Iris pigment epithelial cell (primary cell): ENCODE measurements around the gene LMBR1L.

Experiments
- DNase-seq: peaks from one replicate; pipeline ENCODE4 v3.0.0-alpha.2; 2011; ENCODE audit warnings: low read depth

LMBR1L gene

DNA sequence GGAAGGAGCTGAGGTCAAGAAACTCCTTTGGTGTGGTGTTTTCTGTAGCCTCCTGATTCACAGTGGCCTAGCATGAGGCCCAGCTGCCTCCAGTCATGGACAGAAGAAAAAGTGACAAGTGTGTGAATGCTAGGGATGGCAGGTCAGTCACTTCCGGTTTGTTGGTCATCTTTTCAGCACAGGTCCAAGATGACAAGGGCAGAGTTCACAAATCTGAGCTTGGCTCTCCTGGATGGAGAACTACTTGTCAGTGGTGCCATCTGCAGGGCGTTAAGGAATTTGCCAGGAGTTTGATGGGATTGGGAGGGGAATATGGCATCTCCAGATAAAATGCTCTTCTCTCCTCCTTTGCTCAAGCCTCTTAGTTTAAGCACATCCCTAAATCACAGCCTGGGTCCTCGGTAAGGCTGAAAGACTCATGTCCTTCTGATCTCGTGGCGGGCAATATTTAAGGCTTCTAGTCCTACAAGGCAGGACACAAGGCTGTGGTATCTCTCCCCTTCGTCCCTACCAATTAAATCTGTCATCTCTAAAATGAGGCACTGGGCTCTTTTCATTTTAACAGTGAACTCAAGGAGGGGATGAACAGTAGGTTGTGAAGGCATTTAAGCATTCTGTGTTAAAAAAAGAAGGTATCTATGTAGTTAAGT lies 10.5 kb upstream of the LMBR1L start:
- peak; percentile 61 for DNase-seq

DNA sequence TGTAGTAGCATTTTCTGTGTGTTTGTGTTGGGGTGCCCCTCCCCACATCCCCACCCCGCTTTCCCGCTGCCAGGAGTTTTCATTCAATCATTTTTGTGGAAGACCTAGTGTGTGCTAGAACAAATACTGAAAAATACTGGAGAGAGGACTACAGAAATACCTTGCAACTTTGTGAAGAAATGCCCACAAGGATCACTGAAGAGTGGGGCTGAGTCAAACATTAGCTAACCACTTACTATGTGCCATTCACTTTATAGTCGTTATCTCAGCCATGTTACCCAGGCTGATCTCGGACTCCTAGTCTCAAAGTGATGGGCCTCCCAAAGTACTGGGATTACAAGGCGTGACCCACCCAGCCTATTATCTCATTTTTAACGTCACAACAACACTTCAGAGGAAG lies 559 bp upstream of the LMBR1L start:
- no peak for DNase-seq

DNA sequence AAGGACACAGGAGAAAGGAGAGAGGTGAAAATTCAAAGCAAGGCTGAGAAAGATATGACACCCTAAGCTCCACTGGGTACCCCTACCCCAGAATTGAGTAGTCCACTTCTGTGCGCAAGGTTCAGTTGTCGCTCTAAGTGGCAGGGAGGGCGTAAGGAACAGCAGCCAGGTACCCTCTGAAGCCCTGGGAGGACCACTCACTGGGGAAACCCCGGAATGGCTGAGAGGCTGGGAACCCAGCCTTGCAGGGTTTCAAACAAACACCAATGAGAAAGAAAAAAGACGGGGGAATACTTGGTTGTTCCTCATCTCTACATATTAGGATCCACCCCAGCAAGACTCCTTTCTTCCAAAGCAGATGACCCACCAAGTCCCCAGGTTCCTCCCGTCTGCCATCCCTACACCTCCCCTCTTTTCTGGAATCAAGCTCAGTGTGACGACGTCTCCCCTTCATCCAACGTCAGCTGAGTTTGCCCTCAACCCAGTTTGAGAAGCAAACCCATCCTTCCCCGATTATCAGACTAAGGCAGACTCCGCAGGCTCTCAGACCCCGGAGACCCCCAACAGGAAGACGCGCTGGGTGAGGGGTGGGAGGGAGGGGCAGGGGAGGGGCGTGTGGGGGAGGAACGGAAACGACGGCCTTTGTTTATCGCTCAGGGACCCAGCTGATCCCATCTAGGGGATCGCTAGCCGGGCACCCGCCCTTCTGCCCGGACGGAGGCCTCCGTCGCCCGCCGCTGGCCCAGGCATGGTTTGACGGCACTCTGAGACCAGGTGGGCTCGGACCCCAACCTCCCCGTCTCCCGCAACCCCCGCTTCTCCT lies 795 bp downstream of the LMBR1L start:
- DNase-seq, result no peak

DNA sequence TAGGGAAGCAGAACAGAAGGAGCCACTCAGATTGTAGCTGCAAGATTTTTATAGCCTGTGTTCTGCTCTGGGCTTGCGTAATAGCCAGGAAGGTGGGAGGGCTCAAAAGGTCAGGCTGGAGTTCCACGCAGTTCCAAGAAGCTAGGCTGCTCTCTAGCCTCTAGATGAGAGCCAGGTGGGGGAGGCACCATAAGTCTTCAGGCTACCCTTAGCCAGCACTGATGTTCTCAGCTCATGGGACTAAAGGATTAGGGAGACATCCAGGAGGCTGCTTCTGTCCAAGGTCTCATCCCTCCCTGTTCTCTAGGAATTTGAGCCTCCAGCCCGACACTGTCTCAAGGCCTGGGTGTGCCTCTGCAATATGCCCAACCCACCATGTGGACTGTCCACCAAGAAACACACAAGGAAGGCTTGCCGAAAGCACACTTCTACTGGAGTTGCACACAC lies 1.7 kb downstream of the LMBR1L start:
- peak; percentile 42 for DNase-seq

DNA sequence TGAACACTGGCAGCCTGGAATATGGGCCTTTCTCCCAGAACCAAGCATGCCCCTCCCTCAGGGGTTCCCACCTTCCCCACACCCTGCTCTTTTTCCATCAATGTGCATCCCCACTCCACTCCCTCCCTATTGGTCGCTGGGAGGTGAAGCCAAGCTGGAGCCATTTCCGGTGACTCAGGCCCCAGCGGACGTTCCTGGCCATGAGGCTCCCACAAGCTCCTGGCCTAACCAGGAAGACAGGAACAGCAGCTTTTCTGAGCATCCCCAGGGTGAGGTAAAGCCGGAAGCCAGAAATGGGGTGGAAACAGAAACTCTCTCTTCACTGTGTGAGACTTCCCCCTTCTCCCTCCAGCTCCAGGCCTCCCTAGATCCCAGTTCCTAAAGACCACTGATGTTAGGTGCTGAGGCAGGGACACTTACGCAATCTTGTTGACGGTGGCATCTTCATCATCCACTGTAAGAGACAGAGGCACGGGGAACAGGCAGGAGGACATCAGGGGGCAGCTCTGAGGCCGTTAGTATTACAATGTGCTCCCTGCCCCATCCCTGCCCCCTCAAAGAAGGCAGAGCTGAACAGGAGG lies 5.1 kb downstream of the LMBR1L start:
- peak; percentile 56 for DNase-seq

DNA sequence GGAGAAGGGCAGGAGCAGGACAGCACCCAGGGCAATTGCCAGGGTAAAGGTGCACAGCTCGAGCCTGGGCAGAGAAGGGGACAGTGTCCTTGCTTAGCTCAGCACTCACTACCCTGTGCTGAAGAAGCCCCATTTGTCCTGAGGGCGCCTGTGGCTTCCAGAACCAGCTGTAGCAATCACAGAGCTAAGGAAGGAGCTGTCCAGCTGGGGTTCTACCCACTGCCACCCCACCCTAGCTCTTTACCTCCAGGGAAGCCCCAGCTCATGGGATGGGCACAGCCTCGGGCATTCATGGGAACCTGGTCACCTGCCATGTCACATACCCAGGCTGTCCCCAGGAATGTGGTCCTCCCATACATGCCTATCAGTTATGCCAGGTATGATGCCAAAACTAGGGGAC lies 5.8 kb downstream of the LMBR1L start:
- no peak for DNase-seq

DNA sequence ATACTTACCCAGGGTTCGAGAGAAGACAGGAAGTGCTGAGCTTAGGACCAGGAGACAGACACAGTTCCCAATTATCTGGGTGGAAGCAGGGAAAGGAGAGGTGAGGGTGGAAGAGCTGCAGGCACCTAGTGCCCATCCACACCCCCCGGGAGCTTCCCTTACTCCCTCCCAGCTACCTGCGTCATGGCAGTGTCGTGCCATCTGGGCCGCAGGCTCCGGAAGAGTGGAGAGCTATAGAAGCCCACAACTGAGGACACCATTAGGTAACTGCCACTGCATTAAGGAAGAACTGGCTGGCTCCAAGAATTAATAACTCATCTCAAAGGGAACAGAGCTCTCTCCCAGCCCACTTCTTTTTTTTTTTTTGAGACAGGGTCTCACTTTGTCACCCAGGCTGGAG lies 10.3 kb downstream of the LMBR1L start:
- DNase-seq, result no peak

DNA sequence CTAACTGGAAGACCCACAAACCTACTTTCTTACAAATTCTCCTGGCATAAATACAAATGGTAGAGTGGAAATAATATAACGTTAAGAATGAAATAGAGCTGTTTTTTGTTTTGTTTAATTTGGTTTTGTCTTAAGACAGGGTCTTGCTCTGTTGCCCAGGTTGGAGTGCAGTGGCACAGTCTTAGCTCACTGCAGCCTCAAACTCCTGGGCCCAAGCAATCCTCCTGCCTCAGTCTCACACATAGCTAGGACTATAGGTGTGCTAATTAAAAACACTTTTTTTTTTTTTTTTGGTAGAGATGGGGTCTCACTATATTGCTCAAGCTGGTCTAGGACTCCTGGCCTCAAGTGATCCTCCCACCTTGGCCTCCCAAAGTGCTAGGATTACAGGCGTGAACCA lies 11.9 kb downstream of the LMBR1L start:
- no peak for DNase-seq

DNA sequence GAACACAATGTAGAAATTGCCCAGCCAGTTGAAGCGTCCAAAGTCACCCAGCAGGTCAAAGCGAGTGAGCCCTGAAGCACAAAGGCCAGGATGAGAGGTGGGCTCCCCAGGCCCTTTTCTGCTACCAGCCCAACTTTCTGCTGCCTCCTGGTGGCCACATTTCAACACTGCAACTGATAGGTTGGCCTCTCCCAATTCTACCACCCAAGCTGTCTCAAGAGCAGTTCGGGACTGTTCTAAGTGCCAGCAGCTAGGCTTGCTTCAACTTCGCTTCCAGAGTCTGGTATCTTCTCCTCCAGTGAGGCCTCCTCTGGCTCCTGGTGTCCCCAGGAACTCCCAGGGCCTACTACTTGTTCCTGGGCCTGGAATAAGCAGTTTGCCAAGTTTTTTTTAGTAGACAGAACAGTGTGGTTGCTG lies 12.6 kb downstream of the LMBR1L start:
- peak; percentile 41 for DNase-seq

DNA sequence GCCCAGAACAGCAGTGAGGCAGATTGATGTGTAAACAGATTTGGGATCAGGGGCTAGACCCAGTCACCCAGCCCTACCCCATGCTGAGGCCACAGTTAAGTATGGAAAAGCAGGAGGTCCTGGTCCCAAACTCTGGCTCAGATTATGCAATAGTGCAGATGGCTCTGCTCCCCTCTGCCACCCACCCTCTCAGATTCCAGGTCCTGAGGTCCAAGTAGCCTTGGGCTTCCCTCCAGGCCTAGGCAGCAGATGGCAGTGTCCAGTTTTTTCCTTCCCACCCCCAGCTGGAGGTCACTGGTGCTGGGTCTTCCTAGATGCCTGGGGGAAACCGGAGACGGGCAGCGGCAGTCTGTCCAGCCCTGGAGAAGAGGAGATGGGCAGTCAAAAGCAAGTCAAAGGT lies 13.3 kb downstream of the LMBR1L start:
- DNase-seq, result no peak

DNA sequence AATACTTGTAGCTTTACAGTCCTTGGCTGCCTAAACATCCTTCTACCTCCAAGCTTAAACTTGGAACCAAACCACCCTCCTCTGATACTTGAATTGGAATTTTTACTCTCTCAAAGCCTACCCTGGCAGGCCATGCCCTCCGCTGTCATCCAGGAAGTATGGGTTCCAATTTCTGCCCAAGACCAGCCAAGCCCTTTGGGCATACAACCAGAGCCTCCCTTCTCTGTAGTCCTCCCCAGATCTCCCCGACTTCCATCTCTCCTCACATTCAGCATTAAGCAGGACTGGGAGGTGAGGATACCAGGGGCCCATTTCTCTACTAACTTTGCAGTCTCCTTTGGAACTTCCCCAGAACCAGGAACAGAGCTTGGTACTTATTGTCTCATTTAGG lies 15.7 kb downstream of the LMBR1L start:
- DNase-seq, result no peak

DNA sequence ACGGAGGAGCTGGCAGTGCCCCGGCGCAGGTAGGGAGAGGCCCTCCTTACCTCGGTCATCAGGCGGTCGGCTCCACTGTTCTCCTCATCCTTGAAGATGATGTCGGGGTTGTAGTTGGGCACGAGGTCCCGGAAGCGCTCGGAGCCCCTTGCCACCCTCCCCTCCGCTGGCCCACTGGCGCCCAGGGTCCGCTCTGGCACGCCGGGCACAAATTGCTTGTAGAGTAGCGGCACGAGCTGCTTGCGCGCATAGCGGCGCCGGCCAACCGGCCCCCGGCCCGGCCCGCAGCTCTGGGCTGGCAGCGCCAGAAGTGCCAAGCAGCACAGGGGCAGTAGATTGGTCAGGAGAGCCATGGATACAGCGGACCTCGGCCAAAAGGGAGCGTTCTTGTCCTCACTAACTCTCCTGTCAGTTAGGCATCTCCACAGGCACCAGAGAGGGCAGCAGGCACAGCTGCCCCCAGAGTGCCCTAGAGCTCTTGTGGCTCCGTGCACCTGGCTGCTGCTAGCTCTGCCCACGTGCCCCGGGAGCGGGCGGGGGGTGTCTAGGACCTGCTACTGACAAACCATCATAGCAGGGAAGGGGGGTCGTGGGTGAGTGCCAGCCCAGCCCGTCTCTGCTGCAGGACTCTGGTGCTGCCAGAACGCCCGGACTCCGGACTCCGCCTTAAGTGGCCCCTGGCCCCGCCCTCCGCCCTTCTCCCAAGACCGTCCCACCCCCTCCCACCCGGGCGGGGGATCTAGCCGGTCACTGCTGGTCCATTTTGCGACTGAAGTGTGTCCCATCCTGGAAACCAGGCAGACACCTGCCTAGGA lies 16.3 kb downstream of the LMBR1L start, which contains the start of gene DHH:
TSS of gene DHH (minus strand) at position 642 of the 815 bp plus-strand sequence. CDS start at position 353, 289 bp downstream.
- no peak for DNase-seq

DNA sequence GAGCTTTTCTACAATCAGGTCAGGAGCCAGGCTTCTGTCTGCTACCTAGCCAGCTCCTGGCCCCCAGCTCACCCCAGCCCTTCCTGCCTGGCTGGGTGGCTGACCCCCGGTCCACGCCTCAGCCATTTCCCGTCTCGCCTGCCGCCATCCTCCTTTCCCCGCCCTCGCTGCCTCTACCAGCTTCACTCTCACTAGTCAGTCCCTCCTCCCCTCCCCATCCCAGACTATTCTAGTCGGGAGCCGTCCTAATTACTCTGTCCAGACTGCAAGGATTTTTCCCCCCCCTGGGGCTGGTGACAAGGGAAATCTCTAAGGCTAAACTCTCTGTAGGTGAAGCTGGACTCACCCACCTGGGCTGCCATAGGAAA lies 16.9 kb downstream of the LMBR1L start:
- DNase-seq, result no peak

DNA sequence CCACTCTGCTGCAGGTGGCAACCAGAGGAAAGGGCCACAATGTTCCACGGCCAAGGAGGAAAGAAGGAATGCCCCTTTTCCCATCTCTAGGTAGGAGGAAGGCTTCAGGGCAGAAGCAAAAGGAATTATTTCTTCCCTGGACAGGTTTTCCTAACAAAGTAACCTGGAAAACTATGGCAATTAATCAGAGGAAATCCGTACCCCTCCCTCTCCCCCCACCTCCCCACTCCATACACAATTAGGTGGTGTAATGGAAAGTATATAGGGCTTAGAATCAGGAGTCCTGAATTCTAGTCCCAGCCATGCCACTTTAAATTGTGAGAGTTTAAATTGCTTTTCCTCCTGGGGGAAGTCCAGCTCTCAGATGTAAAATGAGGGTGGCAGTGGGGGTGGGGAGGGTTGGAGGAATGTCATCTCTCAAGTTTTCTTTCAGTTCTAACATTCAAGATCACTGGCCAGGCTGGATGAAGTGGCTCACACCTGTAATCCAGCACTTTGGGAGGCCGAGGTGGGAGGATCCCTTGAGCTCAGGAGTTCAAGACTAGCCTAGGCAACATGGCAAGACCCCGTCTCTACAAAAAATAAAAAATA lies 17.7 kb downstream of the LMBR1L start:
- no peak for DNase-seq

DNA sequence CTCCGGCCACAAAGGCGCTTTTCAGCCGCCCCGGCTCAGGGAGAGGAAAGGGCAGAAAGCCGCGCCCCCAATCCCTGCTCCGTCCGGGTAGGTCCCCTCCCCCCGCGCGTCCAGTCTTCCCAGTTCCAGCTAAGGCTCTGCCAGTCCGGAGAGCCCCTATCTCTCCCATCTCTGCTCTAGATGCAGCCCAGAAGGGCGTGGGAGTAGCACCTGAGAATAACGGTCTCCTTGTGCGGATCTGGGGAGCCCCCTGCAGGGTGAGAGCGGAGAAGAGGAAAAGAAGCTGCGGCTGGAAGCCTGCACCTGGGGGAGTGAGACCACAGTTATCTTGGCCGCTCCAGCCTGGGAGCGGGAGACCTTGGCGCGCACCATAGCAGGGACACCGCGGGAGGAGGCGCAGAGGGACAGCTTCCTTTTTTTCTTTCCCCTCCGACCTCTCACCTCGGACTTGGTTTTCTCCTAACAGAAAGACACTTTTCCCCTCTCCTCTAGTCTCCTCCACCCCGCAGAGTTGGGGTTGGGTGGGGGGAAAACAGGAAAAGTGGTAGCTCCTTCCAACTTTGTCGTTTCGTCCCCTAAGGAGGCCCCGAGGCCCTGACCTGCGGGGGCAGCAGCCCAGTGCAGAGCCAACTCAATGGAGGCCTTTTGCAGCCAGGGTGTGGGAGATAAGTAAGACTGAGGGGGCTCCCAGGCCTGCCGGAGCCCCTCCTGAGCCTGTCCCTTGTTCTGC lies 18.4 kb downstream of the LMBR1L start:
- DNase-seq, result peak; percentile 26

DNA sequence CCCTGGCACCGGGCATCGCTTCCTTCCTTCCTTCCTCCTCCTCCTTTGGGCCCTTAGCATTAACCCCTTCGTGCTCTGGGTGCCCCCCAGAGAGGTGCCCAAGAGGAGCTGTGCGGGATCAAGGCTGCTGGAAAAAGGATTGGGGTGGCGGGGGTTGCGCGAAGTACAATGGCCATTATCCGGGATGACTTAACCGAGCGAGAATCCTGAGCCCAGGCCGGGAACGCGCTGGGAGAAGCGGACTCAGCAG lies 18.9 kb downstream of the LMBR1L start:
- peak; percentile 27 for DNase-seq

DNA sequence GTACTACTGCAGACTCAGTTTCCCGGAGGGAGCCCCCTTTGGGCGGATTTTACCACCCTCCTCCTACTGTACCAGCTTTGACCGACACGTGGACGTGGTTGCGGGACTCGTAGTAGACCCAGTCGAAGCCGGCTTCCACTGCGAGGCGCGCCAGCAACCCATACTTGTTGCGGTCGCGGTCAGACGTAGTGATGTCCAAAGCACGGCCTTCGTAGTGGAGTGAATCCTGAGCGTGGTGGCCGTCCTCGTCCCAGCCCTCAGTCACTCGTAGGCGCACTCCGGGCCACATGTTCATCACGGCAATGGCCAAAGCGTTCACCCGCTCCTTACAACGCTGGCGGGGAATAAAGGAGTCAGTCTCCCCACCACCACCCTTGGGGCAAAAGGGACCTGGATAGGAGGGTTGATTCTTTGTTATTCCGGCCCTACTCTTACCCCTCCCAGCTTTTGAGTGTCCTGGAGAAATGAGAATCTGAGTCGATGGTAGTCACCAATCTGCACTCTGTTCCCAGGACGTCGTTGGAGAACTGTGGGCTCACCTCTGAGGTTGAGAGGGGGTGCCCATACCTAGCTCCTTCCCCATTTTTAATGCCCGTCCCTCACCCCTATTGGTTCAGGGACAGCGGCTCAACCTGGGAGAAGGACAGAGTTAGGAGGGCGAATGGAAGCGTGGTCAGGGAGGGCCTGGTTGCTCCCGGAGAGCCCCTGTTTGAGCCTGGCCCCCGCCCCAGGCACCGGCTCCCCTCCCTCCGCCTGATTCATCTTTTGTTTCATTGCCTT lies 19.4 kb downstream of the LMBR1L start:
- DNase-seq, result no peak

DNA sequence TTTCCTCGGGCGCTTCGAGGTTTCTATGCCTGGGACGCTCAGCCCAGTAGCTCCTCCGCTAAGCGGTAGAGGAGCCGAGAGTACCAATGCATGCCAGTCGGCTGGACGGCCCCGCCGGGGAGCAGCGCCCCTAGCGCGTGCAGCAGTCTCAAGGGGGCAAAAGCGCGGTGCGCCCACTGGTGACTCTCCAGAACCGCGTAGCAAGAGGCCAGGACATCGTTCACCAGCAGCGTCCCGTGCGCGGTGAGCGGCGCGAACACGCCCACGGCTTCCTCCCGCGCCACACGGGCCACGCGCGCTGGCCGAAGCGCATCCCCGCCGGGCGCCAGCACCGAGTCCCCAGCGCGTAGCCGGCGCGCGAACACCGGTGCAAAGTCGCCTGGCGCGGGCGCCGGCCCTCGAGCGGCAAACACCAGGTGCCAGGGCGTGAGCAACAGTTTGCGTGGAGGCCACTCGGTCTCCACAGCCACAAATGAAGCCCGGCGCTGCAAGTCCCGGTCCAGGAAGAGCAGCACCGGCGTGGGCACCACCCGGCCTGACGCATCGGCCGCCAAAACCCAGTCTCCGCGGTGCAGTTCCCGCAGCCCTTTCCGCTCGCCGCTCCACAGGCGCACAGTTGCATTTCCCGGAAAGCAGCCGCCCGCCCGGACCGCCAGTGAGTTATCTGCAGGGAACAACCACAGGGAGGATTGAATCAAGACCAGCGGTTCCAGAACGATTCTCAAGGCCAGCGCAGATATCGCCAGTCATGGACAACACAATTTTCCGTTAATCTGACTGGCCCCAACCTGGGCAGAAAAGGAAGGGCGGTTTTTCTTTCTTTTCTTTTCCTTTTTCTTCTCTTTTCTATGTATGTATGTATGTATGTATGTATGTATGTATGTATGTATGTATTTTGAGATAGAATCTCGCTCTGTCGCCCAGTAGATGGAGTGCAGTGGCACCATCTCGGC lies 20.6 kb downstream of the LMBR1L start:
- DNase-seq, result peak; percentile 45

DNA sequence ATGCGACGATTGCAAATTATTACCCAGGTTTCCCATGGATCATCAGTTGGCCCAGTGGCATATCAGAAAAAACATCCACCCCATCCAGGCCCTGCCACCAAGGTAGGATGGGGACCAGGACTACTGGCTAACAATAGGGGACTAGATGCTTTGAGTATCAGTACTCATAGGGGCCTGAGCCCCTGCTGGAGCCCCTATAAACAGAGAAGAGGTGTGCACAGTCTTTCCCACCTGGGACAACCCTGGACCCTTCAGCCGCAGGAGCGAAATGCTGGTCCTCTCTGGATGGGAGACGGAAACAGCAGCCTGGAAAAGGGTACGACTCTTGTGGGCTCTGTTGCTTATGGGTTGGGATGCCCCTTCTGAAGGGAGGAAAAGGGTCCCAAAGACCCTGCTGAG lies 21.7 kb downstream of the LMBR1L start:
- DNase-seq, result no peak
